Kasumi-1 (cell line): Measurements from ENCODE around the gene KBTBD7.

Experiments used
- DNase-seq, 2 experiments: peaks; one replicate each; lab custom pipeline; 2025; lab: John Stamatoyannopoulos, UW

The KBTBD7 gene, protein sequence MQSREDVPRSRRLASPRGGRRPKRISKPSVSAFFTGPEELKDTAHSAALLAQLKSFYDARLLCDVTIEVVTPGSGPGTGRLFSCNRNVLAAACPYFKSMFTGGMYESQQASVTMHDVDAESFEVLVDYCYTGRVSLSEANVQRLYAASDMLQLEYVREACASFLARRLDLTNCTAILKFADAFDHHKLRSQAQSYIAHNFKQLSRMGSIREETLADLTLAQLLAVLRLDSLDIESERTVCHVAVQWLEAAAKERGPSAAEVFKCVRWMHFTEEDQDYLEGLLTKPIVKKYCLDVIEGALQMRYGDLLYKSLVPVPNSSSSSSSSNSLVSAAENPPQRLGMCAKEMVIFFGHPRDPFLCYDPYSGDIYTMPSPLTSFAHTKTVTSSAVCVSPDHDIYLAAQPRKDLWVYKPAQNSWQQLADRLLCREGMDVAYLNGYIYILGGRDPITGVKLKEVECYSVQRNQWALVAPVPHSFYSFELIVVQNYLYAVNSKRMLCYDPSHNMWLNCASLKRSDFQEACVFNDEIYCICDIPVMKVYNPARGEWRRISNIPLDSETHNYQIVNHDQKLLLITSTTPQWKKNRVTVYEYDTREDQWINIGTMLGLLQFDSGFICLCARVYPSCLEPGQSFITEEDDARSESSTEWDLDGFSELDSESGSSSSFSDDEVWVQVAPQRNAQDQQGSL

DNA sequence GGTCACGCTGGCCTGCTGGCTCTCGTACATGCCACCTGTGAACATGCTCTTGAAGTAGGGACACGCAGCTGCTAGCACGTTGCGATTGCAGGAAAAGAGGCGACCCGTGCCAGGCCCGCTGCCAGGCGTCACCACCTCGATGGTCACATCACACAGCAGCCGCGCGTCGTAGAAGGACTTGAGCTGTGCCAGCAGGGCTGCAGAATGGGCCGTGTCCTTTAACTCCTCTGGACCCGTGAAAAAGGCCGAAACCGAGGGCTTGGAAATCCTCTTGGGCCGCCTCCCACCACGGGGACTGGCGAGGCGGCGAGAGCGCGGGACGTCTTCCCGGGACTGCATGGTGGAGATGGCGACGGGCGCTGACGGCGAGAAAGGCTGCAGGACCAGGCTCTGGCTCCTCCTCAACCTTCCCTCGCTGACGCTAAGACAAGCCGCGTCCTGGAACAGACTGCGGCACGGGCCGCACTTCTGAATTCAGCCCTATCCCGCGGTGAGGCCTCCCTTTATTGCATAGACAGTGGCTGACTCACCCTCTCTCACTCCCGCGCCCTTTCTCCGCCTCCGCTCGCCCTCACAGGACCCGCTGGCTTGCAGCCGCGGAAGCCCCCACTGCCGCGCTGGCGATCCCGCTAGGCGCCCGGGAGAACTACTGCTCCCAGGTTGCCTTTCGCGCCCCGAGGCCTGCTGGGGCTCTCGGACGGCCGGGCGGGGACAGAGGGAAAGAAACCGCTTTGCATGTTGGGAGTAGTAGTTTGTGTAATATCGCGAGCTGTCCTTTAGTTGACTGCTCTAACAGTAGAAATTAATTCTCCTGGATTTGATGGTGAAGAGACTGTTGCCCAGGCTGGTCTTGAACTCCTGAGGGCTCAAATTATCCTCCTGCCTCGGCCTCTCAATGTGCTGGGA is at the start of gene KBTBD7:
KBTBD7 (minus strand) TSS at position 651 of the 906 bp plus-strand sequence; CDS start at position 339, 312 bp downstream.
- peak; percentile 95 to 96 for DNase-seq

DNA sequence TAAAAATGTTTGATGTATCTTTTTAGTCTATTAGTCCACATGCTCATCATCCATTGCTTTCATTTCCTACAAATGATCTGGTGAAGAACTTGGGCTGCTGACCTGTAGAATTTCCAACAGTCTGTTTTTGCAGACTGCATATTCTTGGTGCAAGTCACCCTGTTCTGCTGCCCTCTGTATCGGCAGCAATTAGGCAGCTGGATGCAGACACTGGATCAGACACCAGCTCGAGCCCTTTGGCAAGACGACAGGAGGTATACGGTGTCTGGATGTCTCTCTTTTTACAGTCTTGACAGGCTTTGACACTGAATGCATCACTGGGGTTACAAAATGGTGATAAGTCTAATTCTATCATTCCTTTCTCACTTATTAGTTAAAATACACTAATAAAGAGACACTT is 47.3 kb upstream of the KBTBD7 start:
- no peak for DNase-seq

DNA sequence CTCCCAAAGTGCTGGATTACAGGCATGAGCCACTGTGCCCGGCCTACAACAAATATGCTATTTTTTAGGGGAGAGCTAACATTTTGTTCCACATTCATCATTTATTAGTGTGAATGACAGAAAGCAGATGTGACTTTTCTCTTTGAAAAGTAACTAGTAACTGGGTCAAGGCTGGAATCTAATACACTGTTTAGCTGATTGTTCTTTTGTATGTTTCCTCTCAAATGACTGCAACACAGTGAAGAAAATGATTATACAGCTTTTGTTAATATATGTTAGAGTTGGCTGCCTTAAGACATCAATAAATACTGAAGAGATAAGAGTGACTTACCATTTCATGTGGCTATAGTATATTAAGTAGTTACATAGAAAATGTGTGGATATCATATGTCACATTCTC is 42.0 kb upstream of the KBTBD7 start:
- DNase-seq: no peak

DNA sequence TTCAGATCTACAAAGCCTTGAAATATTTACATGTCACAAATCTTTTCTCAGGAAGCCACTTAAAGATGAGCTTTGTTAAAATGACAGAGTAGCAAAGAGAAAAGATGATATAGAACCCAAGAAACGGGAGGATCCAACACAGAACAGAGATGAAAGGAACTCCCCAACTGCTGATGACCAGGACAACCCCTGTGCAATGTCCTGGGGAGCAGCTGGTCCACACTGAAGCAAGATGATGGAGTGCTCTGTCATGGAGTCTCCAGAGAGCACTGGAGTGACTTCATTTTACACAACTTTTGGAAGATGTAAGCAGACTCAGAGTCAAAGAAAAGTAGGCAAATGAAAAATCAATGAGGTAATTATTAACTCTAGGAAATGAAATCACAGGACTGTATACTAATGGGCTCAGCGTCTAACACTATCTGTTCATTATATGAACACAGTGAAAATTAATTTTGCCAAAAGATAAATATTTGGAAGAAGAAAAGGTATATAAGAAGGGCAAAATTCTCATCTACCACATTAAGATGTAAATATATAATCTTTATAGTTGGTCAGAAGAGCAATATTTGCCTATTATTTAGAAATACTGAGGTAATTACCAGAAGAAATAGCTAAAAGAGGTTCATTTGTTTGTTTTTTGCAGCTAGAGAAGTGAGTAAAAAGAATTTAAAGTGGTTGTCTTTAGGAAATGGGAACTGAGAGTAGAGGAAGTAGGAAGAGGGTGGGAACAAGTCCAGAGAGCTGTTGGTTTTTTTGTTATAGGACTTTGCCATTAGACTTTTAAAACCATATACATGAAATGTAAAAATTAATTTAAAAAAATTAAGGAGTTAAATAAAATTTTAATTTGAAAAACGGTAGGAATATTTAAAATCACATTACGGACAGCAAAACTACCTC is 38.5 kb upstream of the KBTBD7 start:
- DNase-seq: peak in 1 of 2 experiments; percentile 13

DNA sequence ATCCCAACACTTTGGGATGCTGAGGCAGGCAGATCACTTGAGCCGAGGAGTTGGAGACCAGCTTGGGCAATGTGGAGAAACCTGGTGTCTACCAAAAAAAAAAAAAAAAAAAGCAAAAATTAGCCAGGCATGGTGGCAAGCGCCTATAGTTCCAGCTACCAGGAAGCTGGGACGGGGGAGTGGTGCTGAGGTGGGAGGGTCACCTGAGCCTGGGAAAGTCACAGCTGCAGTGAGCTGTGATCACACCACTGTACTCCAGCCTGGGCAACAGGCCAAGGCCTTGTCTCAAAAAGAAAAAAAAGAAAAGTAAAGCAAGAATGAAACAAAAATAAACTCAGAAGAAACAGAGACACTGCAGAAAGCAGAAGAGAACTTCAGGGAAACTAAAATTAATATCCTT is 37.4 kb upstream of the KBTBD7 start:
- no peak for DNase-seq

DNA sequence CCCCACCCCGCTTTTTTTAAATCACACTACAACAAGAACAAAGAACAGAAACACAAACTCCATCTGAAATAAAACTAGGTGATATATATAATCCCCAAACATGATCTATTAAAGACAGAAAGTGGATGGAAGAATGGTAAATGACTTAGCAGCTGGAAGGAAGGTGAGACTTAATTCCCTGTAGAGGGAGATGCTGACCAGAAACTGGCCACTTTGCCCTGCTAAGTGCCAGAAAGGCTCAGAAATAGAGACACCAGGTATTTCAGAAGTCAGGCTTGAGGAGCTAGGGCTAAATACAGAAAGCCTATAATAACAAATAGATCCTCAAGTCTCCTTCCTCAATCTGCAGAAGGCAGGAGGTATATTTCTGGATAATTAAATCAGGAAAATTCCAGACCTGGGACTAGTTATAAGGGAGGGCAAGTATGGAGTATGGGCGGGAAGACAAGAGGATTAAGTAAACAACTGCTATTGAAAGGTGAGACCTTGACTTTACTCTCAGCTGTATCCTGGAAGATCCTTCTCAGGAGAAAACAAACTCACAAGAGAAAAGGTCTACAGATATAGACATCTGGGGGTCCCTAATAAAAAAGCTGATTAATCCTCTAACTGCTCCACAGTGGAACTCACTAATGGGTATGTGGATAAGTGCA is 36.8 kb upstream of the KBTBD7 start:
- no peak for DNase-seq

DNA sequence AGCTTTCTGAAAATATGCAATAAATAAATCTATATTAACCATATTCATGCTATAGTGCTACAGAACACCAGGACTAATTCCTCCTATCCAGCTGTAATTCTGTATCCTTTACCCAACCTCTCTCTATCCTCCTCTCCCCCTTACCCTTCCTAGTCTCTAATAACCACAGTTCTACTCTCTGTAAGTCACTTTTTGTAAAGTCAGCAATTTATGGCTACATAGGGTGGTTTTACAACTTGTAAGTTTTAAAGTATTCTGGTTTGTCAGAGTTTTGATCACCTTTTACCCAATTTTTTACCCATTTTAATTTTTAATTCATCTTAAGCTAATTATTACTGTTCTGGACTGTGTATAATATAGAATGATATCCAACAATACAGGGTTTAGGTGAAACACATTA is 35.0 kb upstream of the KBTBD7 start:
- DNase-seq: no peak

DNA sequence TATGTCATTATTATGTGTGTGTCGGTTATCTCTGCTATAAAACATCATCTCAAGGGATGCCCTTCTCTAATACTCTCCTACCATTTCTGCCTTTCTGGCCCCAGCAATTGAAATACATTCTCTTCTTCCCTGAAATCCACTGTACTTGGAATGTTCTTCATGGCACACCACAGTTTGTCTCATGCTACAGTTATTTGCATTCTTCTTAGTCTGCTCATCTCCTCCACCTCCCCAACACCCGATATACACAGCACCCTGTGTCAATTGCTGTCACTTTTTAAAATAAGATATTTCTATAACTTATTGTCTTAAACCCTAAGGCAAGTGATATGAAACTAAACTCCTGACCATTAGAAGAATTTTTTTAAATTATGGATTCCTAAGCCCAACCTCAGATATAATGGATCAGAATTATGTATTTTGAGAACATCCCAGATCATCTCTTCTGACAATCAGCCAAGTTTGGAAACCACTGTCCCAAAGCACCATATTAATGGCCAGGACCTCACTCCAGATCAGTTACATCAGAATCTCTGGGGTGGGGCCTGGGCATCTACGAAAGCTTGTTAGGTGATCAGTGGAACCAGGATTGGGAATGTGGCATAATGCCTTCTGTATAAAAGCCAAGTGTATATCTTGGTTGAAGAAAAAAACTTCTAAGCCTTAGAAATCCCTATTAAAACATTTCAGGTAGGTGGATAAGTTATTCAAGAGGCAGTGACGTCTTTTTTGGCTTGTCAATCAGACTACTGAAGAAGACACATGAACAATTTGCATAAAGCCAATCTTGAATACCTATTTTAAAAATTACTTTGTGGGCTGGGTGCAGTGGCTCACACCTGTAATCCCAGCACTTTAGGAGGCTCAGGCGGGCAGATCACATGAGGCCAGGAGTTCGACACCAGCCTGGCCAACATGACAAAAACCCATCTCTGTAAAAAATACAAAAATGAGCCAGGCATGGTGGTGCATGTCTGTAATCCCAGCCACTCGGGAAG is 30.0 kb upstream of the KBTBD7 start:
- no peak for DNase-seq

DNA sequence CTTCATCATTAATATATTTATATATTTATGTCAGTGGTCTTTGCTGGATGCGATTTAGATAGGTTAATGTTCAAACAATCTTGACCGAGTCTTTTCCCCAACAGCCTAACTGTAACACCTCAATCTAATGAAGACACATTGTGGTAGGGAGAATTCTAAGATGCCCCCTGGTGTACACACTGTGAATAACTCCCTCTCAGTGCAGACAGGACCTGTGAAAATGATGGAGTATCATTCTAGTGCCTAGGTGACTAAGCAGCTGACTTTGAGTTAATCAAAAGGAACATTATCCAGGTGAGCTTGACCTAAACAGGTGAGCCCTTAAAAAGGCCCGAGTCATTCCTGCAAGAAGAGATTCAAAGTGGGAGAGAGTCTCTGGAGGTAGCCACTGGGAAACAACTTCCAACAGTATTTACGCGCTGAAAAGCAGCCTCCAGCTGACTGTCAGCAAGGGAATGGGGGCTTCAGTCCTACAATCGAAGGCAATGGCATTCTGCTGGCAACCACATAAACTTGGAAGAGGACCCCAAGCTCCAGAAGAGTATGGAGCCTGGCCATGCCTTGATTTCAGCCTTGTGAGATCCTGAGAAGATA is 28.0 kb upstream of the KBTBD7 start:
- peak; percentile 72 to 84 for DNase-seq

DNA sequence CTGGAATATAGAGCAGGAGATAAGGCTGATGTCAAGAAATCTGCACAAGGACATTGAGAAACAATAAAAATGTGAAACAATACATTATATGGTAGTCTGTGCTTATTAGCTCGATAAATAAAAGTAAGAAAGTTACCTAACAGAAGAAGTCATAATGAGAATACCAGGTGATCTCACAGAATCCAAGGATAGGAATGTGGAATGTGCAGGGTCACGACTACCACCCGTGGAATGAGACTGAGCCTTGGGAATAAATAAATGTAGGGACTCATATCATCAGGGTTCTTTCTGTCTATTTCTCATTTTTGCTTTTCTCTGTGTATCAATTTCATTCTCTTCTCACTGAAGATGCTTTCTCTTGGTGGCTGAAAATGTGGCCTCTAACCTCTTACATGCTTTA is 26.0 kb upstream of the KBTBD7 start:
- DNase-seq: no peak

DNA sequence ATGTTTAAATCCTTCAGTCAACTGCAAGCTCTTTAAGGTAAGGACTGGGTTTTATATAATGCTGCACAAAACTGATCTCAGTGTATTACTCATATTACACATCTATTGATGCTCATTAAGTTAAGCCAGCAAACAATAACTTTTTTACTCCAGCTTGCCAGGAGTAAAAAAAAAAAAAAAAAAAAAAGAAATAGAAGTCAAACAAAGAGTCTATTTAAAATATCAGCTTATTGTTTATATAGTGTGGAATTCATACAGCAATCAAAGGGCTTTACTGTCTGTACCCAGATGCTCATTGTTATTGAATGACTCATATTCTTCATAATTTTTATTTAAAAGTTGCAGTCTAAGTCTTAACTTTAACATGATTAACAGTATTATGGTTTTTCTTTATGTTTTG is 21.8 kb upstream of the KBTBD7 start:
- no peak for DNase-seq

DNA sequence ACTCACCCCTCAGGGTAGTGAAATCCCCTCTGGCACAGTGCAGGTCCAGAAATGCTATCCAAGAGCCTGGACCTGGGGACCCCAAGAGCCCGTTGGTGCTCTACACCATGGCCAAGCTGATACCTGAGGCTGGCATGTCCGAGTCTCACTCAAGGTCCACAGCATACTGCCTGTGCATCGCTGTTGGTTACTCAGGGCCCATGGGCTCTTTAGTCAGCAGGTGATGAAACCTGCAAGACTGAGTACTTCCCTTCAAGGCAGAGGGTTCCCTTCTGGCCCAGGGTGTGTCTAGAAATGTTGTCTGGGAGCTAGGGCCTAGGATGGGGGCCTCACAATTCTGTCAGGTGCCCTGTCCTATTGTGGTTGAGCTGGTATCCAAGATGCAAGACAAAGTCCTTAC is 19.6 kb upstream of the KBTBD7 start:
- no peak for DNase-seq

DNA sequence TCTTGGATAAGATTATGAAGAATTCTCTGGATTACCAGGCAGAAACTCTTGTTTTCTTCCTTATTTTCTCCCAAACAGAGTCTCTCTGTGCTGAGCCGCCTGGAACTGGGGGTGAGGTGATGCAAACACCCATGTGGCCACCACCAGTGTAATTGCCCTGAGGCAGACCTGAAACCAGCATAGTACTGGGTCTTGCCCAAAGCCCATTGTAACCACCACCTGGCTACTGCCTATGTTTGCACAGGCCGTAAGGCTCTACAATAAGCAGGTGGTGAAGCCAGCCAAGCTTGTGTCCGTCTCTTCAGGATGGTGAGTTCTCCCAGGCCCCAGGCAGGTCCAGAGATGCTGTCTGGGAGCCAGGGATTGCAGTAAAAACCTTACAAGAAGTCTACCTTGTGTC is 18.9 kb upstream of the KBTBD7 start:
- DNase-seq: no peak

DNA sequence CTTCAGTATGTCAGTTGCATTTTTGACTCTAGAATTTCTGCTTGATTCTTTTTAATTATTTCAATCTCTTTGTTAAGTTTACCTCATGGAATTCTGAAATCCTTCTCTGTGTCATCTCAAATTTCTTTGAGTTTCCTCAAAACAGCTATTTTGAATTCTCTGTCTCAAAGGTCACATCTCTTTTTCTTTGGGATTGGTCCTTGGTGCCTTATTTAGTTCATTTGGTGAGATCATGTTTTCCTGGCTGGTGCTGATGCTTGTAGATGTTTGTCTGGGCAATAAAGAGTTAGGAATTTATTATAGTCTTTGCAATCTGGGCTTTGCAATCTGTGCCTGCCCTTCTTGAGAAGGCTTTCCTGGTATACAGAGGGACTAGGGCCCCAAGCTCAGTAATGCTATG is 18.5 kb upstream of the KBTBD7 start:
- no peak for DNase-seq

DNA sequence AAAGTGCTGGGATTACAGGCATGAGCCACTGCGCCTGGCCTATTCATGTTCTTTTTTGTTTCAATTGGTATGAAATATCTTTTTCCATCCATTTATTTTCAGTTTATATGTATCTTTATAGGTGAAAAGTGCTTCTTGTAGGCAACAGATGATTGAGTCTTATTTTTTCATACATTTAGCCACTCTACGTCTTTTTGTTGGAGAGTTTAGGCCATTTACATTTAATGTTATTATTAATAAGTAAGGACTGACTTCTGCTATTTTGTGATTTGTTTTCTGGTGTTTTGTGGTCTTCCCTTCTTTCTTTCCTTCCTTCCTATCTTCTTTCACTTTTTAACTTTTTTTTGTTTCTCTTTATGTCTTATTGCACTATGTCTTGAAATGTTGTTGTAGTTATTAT is 16.7 kb upstream of the KBTBD7 start:
- no peak for DNase-seq

DNA sequence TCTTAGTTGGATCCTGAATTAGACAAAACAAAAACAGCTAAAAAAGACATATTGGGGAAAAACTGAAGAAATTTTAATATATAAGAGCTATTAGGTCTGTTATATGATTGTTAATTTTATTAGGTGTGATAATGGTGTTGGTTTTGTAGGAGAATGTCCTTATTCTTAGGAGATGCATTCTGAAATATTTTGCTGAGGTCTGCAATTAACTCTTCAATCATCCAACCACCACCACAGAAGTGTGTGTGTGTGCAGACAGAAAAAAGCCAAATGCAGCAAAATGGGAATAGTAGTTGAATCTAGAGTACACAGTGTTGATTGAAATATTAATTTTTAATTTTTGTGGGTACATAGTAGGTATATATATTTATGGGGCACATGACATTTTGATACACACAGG is 12.1 kb upstream of the KBTBD7 start:
- no peak for DNase-seq

DNA sequence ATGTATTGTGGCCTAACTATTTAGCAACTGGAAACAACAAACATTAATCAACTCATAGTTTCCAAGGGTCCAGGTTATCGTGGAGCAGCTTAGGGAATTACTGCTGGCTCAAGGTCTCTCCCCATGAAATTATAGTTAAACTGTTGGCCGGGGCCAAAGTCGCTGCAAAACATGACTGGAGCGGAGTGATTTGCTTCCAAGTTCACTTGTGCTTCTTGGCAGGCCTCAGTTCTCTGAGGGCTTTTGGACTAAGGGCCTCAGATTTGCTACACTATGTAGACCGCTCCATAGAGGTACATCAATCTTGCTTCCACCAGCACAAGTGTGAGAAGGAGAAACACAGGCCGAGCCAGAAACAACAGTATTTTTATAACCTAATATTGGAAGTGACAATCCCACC is 9.4 kb upstream of the KBTBD7 start:
- no peak for DNase-seq

DNA sequence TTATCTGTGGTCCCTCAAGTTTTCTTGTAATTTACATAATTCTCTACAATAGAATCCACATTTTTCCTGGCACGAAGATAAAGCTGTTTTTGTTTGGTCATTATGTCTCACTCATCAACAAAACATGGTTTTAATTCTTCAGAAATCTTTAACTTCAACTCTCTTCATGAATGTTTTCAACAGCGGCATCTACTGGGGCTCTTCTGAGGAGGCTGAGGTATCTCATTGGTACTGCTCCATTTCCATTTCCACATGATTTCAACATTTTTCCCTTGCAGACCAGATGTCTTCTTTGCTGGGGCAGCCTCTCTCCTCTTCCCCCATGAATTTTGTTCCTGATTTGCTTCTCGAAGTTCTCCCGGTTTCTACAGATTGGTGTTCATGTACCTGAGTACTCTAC is 5.8 kb upstream of the KBTBD7 start:
- DNase-seq: no peak

DNA sequence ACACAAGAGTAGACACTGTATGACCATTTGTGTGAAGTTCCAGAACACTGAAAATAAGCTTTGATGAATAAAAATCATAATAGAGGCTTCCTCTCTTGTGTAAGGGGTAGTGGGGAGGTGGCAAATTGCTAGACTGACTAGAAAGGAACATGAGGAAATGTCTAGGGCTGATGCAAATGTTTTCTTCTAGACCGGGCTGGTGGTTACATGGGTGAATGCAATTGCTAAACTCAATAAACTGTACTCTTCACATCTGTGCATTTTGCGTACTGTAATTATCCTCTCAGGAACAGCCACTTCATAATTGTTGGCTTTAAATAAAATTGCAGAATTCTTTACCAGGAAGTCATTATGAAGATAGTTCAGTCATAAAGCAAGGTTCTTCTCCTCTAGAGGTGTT is 5.2 kb upstream of the KBTBD7 start:
- DNase-seq: no peak
